NCI-H1092 treated with DMSO at 0.1 percent for 48 hours (cell line): ENCODE data around the gene RTRAF.
A peak's percentile ranks its signal among the peaks of the same experiment; 100 is the strongest.

ENCODE experiments used
- DNase-seq: peaks from one replicate; lab custom pipeline; 2025; lab: John Stamatoyannopoulos, UW

RTRAF gene

GRCh38 chr14:51989293-51990234 is at the start of gene RTRAF:
Gene RTRAF (plus strand): TSS chr14:51989546. CDS start chr14:51989640, 94 bp downstream.
- DNase-seq: peak; percentile 97

- DNase-seq: no peak
These were observed 49.5 kb upstream of the RTRAF start for GRCh38 chr14:51939755-51940301.

GRCh38 chr14:51942971-51943370 is 46.4 kb upstream of the RTRAF start:
- DNase-seq: no peak

DNA sequence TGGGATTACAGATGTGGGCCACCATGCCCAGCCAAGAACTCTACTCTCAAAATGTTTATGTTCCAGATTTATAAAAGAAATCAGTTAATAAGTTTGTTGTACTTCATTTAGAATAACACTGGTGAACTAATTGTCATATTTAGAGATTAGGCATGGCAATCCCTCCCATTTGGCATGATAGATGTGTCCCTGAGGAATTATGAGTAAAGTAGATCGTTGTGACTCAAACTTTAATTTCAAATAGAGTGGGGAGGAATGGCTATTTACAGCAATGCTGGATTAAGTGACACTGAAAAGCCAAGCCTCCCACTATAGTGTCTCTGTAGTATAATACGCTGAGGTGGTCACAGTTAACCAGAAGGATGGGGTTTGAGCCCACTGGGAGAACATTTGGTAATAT is 39.3 kb upstream of the RTRAF start:
- no peak for DNase-seq

- no peak for DNase-seq
These were observed 37.7 kb upstream of the RTRAF start for GRCh38 chr14:51951656-51952055.

GRCh38 chr14:51954031-51954430 is 35.3 kb upstream of the RTRAF start:
- DNase-seq: no peak

GRCh38 chr14:51954657-51955056 is 34.7 kb upstream of the RTRAF start:
- no peak for DNase-seq

DNA sequence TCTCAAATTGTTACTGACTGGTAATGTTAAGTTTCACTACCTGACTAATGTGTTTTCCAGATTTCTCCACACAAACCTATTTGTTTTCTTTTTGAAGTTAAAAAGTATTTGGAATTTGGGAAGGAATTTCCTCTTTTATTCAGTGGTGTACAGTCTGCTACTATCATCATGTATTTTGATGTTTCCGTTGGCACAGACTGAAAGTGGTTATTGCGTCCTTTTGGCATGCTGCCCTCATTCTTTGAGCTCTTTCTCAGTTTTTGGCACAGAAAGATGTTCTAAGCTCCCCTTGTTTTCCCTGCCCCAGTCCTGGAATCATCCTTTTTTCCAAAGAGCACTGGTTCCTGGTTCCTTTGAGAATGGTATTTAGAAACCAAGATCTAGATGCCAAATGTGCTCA is 31.4 kb upstream of the RTRAF start:
- no peak for DNase-seq

DNA sequence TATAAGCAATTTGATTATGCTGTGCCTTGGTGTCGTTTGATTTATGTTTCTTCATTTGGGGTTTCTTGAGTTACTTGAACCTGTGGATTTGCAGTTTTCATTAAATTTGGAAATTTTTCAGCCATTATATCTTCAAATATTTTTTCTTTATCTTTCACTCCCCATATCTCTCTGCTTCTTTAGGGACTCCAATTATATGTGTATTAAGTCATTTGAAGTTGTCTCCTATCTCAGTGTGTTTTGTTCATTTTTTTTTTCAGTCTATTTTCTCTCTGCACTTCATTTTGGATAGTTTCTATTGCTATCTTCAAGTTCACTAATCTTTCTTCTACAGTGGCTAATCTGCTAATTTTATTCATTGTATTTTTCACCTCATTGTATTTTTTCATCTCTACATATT is 29.4 kb upstream of the RTRAF start:
- no peak for DNase-seq

GRCh38 chr14:51960866-51961265 is 28.5 kb upstream of the RTRAF start:
- no peak for DNase-seq

DNA sequence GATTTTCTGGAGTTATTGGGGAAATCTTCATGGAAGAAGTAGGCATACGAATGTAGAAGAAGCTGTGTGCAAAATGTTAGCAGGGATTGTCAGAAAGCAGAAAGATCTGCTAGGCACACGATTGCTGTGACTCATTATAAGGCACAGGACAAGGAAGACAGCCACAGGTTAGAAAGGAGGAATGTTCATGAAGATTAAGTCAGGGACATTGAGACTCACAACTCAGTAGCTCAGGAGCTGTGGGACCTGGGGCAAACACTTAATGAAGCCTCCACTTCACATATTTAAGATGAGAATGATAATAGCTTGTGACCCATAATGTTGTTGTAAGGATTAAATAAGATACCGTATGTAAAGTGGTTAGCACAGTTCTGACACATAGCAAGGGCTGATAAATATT is 26.6 kb upstream of the RTRAF start:
- DNase-seq: no peak

DNA sequence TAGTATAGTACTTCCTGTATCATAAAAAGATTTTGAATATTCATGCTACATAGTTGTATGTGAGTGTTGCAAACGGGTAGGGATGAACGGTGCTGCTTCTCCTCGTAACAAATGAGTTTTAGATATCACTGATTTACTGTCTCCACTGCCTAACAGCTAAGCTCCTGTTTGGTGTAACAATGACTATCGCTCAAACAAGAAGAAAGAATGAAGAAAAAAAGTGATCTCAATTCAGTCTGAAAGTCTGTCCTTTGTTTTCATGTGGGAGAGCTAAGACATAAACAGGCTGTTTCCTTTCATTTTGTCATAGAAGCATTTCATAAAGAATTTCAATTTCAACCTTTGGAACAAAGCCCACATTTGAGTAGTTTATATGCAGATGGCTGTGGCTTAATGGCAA is 26.1 kb upstream of the RTRAF start:
- DNase-seq: no peak

- DNase-seq: no peak
These were observed 21.8 kb upstream of the RTRAF start for GRCh38 chr14:51967521-51967920.

- no peak for DNase-seq
These were observed 19.4 kb upstream of the RTRAF start for GRCh38 chr14:51969852-51970540.

DNA sequence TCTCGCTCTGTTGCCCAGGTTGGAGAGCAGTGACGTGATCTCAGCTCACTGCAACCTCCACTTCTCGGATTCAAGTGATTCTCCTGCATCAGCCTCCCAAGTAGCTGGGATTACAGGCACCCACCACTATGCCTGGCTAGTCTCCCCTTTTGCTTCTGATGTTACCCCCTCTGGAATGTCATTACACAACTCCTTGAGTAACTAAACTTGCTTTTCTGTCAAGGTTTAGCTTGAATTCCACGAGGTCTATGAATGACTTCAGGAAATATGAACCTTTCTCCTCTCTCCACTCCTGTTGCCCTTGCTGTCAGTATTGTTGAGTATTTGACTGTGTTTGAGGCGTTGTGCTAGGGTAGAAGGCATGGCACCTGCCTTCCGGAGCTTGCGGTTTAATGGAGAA is 16.8 kb upstream of the RTRAF start:
- no peak for DNase-seq

GRCh38 chr14:51977075-51977474 is 12.3 kb upstream of the RTRAF start:
- DNase-seq: no peak

GRCh38 chr14:51978681-51979085 is 10.7 kb upstream of the RTRAF start:
- no peak for DNase-seq

DNA sequence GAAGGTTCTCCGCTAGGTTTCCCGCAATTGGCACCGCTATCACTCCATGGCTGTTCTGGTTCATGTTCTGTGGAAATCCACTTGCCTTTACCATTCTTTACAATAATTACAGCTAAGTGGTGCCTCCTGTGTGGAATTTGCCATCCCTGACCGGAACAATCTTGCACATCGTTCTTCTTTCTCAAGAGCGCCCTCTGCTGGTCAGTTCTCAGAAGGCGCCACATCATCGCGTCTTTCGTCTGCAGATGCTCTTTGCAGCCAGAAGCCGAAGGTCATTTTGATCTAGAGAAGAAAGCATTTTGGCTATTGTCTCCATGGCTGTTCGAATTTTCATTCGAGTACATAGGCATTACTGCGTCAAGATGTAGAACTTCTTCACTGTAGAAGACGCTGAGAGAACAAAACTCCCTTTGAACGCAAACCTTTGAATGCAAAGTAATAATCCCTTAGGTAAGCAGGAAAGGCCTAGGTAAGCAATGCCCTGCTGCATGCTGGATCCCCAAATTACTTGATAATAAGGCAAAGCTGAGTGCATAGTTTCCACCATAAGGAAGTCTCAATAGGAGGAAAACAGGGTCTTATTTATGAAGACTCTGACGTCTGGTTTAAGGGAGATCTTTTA is 10.1 kb upstream of the RTRAF start:
- peak; percentile 82 for DNase-seq

- DNase-seq: no peak
These were observed 8.0 kb upstream of the RTRAF start for GRCh38 chr14:51981218-51981854.

DNA sequence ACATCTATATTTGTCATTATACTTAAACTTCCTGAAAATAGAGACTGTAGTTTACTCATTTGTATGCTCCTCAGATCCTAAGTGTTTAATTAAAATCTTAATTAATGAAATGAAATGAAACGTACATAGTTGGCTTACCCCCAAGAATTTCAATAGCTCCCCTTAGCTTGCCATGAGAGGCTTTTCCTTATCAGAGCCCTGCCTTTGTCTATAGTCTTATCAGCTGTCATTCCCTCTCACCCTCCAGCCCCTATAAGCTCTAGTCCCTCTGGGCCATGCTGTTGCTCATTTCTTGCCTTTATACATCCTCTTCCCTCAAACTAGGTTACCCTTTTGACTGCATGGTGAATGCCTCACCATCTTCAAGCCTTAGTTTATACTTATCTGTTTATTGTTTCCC is 1.1 kb upstream of the RTRAF start:
- no peak for DNase-seq

GRCh38 chr14:51990488-51990887 is 1.1 kb downstream of the RTRAF start:
- no peak for DNase-seq

- no peak for DNase-seq
These were observed 4.1 kb downstream of the RTRAF start for GRCh38 chr14:51993285-51993920.
